ENCODE data around the gene SS18.

The SS18 gene

DNA sequence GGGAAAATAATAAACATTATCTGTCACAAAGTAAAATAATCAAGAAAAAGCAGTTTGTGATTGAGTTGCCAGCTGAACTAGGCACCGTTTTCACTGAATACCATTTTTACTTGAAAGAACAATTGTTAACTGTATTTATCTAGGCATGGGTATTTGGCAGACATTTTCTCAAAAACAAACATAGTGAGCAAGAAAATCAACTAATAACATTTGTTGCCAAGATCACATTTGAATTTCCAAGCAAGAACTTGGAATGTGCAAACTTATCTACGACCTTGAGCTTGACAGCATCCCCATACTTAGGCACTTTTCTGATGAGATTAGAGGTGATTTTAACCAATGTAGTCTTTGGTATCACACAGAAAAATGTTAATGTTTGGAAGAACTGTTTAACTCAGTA is 16.7 kb downstream of the SS18 start:
- H3K27ac ChIP-seq = no peak overlapping the region
- DNase-seq (ENCODE audit: low read depth, low spot score) = no peak

DNA sequence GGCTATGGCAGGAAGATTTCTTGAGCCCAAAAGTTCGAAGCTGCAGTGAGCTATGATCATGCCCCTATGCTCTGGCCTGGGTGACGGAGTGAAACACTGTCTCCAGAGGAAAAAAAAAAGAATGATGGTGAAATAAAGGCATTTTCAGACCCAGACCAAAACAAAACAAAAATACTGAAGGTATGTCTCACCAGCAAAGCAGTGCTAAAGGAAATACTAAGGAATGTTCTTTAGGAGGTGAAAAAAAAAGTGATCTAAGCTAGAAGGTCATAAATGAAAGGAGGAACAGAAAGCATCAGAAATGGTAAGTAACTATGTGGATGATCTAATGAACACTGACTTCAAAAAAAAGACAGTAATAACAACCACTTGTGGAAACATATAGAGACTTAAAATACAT is 18.7 kb downstream of the SS18 start:
- H3K27ac ChIP-seq = no peak overlapping the region
- no peak for DNase-seq (ENCODE audit: low read depth, low spot score)

DNA sequence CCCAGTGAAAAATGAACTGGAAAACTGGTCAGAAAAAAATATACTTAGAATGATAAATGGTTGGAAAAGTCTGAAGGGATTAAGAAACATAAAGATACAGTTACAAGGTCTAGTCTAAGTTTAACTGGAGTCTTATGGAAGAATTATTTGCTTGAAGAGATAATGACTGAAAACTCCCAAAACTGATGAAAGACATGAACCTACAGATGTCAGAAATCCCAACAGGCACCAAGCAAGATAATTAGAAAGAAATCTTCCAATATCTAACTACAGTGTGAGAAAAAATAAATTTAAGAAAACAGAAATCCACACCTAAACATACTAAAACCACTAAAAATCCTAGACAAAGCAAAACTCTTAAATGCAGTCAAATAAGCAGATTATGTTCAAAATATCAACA is 19.4 kb downstream of the SS18 start:
- no peak for DNase-seq (ENCODE audit: low read depth, low spot score)
- H3K27ac ChIP-seq = no peak overlapping the region

DNA sequence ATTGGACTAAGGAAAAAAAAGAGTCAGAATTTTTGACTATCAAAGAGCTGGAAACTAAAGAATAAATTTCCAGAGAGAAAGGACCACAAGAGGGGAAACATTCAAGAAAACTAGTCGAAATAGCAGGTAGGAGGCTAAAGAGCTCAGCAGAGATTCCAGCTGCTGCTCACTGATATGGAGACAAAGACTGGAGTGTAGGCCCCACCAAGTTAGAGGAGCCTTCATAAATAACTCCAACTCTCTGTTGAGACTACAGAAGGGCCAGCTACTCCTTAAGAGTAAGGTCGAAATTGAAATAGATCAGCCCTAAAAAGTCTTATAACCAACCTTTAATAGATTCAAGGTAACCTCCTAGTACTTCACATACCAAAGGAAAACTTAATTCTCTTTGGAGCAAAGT is 31.1 kb downstream of the SS18 start:
- no peak overlapping the region for H3K27ac ChIP-seq
- DNase-seq (ENCODE audit: low read depth, low spot score) = no peak

DNA sequence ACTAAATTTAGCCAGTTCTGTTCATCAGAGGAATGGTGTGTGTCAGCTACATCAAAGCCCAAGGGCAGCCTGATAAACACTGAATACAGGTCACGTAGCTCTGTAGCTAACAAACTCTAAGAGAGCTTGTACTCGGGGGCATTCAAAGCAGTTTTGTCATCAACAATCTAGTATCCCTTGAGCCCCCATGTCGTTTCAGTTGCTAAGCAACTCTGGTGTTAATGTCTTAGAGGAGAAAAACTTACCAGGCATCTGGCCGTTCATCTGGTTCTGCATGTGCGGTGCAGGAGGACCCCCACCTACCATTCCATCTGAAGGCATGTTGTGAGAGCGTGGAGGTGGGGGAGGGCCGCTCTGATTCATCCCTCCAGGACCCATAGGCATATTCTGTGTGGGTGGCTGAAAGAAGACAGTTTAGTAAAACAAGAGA is 33.1 kb downstream of the SS18 start:
- no peak overlapping the region for H3K27ac ChIP-seq
- DNase-seq (ENCODE audit: low read depth, low spot score) = no peak

DNA sequence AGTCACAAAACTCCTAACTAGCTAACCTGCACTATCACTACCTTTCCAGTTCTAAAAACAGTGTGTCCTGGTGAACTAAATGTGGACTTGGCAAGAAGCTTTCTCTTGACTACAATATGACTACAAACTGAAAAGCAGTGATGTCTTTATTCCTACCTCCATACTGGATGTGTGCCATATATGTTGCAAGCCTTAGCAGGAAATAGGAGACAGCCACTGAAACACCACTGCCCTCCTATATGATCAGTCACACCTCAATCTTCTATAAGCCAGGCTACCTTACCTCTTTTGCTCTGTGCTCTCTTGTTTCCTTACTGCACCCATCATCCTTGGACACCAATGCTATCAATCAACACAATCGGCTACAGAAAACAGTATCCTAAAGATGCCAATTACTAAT is 34.1 kb downstream of the SS18 start:
- no peak overlapping the region for H3K27ac ChIP-seq
- peak; percentile 22 for DNase-seq (ENCODE audit: low read depth, low spot score)

DNA sequence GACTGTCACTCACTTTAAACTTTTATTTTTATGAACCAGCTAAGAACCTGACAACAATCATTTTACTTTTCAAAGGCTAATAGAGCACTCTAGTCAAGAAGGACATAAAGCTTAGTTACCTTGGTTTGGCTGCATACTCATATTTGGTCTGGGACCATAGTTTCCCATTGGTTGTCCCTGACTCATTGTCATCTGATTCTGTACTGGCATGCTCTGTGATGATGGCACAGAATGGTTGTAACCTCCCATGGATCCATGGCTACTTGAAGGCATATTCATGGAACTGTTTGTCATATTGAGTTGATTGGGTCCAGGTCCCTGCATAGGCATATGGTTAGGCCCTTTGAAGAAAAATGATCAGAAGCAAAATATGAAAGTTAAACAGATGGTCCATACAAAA is 37.9 kb downstream of the SS18 start:
- DNase-seq (ENCODE audit: low read depth, low spot score) = no peak
- H3K27ac ChIP-seq = no peak overlapping the region

DNA sequence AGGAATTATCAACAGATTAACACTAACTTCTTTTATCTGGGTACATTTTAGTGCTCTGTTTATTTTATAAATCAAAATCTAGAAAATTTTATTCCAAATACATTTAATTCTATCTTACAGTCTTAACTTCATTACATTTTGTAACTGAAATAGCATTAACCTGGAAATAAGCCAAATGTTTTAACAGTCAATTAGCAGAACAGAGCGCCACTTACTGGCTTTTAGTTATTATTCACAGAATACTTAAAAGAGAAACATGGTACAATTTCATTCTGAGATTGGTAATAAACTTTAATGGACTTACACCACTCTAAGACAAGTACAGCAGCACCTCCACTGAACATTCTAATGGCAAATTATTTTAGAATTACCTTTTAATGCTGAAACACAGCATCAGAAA is 38.6 kb downstream of the SS18 start:
- no peak overlapping the region for H3K27ac ChIP-seq
- DNase-seq (ENCODE audit: low read depth, low spot score) = no peak

DNA sequence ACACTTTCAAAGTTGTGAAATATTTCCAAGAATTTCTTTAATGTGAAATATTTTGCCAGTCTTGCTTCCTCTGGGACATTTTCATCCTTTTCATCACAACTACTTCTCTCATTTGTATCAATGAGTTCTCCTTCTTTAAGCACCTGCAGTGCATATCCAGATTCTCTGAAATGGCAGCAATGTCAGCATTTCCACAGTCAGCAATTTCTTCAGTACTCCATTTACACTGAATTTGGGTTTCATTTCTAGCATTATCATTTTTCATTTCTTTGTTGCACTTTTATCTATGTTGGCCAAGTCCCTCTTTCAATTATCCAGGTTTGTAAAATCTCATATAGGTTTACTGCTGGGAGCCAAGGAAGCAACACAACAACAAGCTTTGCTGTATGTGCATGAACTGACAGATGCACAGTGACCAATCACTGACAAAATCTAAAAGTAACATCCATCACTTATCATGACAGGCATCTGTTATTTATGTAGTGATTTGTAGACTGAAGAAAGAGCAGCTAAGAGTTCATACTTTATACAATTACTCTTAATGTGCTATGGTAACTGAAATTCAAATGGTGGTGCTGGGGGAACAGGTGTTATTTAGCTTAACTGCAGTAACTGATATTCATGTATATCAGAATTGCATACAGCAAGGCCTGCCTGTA is 43.9 kb downstream of the SS18 start:
- no peak for DNase-seq (ENCODE audit: low read depth, low spot score)
- no peak overlapping the region for H3K27ac ChIP-seq

DNA sequence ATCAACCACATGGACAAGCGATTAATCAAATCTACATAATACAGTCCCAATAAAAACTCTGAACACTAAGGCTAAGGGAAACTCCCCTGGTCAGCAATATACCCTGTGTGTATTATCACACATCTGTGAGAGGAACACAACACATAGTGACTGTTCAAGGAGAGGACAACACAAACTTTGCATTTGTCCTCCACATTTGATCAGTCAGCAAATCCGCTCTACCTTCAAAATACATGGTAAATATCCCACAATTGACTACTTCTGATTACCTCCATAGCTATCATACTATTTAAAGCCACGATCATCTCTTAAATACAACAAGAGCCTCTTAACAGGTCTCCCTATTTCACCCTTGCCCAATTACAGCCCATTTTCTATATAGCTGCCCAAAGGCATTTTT is 45.6 kb downstream of the SS18 start:
- no peak overlapping the region for H3K27ac ChIP-seq
- no peak for DNase-seq (ENCODE audit: low read depth, low spot score)

DNA sequence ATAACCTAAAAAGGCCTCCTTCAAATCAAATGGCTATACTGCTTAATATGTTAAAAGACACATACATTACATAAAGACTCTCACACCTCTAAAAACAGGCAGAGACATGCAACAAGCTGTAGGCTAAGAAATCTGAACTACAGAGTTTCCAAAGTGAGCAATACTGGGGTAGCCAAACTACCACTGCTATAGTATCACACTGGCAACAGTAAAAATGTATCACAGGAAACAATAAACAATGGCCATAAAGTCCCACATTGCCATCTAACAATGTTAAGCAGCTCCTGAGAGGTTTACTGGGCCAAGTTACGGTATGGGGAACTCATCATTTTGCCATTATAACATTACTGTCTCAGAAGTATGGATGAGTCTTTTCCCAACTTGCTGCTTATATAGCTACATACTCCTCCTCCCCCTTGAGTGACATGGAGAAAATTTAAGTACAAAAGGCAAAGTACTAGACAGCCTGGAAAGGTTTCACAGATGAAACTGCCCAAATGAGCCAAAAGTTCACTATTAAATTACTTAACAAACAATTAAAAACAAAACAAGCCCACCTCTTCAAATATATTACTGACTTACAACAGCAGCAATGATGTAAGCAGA is 50.3 kb downstream of the SS18 start:
- no peak overlapping the region for H3K27ac ChIP-seq
- DNase-seq (ENCODE audit: low read depth, low spot score) = peak; percentile 3

DNA sequence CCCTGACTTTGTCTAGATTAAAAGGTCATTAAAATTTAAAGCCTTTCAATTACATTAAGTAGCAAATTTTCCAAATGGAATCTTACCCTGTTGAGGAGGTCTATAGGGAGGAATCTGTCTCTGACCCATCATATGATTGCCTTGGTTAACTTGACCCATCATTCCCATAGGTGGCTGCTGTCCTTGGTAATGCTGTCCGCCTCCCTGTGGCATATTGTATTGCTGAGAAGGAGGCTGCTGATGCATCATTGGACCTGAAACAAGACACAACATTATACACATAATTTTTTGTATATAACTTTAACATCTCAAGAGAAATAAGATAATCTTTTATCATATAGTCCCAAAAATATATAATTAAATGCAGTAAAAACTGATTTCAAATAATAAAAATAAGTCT is 51.2 kb downstream of the SS18 start:
- DNase-seq (ENCODE audit: low read depth, low spot score) = no peak
- H3K27ac ChIP-seq = no peak overlapping the region

DNA sequence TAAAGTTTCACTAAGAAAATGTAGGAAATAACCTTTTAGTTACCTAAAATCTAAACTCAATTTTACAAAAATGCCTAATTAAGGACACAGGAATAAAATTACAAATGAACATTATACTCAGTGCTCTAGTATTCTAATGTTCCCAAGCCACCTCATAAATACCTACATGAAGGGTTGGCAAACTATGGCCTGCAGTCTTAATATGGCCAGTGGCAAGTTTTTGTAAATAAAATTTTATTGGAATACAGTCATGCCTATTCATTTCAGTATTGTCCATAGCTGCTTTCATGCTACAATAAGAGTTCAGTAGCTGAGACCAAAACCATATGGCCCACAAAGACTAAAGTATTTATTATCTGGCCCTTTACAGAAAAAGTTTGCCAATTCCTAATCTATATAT is 53.8 kb downstream of the SS18 start:
- H3K27ac ChIP-seq = no peak overlapping the region
- DNase-seq (ENCODE audit: low read depth, low spot score) = no peak

DNA sequence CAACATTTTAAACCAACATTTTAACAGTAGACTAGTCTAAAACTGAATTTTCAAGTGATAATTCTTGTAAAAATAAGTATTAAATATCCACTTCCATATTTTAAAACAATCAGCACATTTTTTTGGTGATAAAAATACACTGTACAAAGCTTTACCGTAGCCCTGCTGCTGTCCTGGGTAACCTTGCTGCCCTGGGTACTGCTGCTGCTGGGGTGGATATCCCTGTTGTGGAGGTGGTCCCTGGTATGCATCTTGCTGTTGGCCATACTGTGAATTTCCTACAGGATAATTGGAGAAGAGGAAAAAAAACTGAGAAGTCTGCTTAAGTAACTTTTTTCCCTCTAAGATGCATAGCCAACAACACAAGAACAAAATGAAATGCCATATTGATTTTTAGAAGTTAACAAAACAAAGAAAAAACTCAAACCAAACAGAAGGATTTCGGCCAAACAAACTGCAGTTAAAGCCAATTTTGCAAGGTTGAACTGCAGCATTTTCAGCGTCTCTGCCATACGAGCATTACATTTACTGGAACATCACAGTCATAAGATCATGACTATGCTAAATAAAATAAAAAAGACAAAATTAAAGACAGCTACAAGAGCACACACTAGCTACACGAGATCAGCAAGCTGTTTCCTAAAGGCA is 55.4 kb downstream of the SS18 start:
- H3K27ac ChIP-seq = no peak overlapping the region
- no peak for DNase-seq (ENCODE audit: low read depth, low spot score)

DNA sequence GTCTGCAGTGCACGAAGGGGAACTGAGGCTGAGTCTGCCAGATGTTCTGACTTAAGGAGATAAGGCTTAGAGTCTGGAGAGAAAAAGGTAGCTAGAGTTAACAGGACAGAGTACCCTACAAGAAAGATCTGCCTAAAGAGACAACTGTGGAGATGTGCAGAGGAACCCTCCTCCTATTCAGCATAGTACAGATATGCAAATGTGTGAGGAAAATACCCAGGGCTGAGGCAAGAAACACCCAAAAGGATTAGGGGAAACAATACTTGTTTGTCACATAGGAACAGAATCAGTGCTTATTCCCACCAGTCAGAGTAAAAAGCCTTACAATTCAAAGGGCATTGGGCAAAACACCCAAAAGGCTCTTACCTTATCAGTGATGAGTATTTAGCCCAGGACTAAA is 67.8 kb downstream of the SS18 start:
- DNase-seq (ENCODE audit: low read depth, low spot score) = no peak
- no peak overlapping the region for H3K27ac ChIP-seq

DNA sequence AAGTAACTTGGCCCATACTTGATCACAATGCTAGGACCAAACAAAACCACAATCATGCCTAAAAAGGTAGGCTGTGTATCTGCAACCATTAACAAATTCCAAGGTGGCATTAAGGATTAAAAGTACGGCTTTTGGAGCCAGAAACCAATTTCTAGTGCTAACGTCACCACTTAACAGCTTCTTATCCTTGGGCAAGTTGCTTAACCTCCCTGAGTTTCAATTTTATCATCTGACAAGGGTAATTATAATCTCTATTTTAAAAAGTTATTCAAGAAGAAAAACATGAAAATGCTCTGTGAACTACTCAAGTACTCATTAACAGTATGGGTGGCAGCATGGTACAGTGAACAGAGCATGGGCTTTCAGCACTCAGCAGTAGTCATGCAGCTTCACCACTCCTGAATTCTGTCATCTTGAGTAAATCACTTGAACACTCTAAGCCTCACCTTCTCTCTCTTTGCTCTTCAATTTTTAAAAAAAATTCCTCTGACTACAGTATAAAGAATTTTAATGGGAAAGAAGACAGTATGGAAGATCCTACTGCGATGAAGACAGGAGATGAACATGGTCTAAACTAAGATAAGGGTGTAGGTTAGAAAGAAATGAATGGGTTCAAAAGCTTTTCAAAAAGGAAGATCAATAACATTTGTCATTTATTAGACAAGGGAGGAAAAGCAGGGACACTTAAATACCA is 69.2 kb downstream of the SS18 start:
- no peak overlapping the region for H3K27ac ChIP-seq
- no peak for DNase-seq (ENCODE audit: low read depth, low spot score)

DNA sequence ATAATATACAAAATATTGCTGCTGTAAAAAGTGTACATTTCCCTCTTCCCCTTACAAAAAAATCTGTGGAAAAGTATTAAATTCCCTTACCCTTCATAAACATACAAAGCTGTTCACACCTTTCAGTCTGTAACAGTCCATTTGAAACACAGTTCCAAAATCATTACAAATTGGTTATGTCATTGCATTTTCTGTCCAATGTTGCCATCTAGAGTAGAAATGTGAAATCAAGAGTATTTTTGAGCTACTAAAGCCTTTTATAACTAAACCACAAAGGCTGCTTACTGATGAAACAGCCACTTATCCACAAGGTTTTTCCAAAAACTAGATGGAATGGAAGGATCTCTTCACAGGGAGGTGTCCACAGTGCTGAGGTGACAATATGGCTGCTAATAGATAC is 72.5 kb downstream of the SS18 start:
- no peak overlapping the region for H3K27ac ChIP-seq
- no peak for DNase-seq (ENCODE audit: low read depth, low spot score)

DNA sequence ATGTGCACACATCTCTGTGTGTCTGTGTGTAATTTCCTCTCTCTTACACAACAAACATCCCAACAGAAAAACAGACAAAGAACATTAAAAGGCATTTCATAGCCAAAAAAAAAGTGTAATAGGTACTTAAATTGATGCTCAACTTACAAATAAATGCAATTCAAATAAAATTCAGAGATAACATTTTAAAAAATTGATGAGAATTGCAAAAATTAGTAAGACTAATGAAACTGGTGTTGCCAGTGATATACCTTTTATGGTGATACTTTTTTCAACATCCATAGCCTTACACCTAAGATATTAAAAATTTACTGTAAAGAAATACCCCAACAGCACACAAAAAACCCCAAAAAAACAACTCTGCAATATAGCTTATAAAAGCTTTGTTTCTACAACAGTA is 76.0 kb downstream of the SS18 start:
- no peak overlapping the region for H3K27ac ChIP-seq

DNA sequence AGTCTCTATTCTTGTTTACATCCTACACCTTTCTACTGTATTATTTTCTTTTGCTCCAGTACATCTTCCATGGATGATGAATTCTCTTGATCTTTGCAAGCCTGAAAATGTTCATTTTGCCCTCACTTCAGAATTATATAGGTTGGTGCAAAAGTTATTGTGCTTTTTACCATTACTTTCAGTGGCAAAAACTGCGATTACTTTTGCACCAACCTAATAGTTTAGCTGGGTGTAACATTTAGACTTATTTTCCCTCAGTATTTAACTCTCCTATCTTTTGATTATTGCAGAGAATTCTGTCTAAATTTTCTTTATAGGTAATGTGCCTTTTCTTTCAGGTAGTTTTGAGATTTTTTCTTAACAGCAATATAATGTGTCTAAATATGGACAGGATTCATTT is 81.8 kb downstream of the SS18 start:
- H3K27ac ChIP-seq = no peak overlapping the region
- DNase-seq (ENCODE audit: low read depth, low spot score) = no peak

More for the DNA sequence above, 76.0 kb downstream of the SS18 start:
- DNase-seq (ENCODE audit: low read depth, low spot score) = no peak

DNA sequence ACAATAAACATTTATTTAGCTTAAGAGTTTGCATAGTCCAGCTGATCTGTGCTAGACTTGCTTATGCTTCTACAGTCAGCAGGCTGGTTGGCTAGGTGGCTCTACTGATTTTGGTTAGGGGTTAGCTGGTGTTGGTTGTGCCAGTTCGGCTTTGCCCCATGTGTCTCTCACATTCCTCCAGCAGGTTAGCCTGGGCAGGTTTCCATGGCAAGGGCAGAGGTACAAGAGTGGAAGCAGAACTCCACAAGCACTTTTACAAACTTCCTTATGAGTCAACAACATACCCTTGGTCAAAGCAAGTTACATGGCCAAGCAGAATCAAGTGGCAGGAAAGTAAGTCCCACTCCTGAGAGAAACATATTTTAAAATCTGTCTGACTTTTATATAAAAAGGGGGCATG is 82.3 kb downstream of the SS18 start:
- no peak overlapping the region for H3K27ac ChIP-seq
- DNase-seq (ENCODE audit: low read depth, low spot score) = peak; percentile 1

DNA sequence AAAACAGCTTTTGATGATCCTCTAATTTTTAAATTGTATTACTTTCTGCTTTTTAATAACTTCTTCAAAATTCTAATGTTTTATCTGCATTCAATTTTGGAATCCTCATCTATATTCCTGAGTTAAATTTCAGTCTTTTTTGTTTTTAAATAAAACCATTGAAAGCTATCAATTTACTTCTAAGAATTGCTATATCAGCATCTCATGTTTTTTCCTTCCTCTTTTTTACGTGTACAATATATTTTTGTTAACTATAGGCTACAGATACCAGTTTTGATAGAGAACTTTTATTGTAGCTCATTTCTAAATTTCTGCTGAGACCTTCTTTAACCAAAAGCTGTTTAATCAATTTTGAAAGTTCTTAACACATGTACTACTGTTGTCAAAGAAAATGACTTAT is 84.5 kb downstream of the SS18 start:
- DNase-seq (ENCODE audit: low read depth, low spot score) = no peak

More for the DNA sequence above, 84.5 kb downstream of the SS18 start:
- H3K27ac ChIP-seq = no peak overlapping the region

Data from epithelial cell of prostate (primary cell).